NCI-H146 treated with DMSO at 0.1 percent for 48 hours (cell line): ENCODE results near the gene S100A5.
"Not testable (repeated sequence)": the region's sequence is repeated elsewhere in the genome, so short reads cannot be mapped to it uniquely, and the experiment has no call there.

Source experiments
- DNase-seq: peaks from one replicate; lab custom pipeline; 2025; ENCODE audit not compliant: unreplicated experiment; lab: John Stamatoyannopoulos, UW

The S100A5 gene

GRCh38 chr1:153567621-153568366 is 27.1 kb upstream of the S100A5 start:
- no peak for DNase-seq

GRCh38 chr1:153566414-153567371 is 26.0 kb upstream of the S100A5 start:
- no peak for DNase-seq

DNA sequence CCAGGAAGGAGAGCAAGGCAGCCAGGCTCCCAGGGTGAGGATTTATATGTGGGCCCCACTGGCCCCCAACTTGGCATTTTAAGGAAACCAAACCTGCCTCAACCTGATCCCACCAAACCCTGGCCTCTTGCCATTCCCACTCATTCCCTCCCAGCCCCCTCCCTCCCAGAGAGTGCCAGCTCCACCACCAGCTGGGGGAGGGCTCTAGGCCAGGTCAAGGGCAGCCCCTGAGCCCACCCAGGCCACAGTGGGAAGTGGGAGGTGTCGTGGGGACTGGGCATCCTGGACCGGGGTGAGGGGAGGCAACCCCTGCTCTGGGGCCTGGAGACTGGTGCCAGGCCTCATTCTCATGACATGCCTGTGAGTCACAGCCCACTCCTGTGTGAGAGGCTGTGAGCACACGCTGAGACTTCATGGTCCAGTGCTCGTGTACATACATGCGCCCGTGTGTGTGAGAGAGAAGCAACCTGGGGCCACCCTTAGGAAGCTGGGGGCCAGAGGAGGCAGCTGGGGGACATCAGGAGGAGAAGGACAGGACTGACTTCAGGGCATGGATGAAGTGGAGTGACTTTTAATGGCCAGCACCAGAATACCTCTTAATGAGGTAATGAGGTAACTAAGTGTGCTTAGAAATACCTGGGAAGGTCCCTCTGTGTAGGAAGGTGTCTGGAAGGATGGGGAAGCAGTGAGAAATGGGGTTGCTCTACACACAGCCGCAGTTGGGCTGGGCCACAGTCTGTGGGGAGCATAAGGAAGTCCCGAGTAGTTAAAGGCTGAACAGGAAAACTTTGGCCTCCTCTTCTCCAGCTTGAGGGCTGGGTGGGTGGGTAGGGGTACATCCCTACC is 25.0 kb upstream of the S100A5 start, which contains the start of gene S100A2:
Gene S100A2 (minus strand): TSS at position 316 of the 846 bp plus-strand sequence. CDS start 1,967 bp downstream, outside the sequence.
- no peak for DNase-seq

- no peak for DNase-seq
Observed at GRCh38 chr1:153563991-153564390, 23.3 kb upstream of the S100A5 start.

GRCh38 chr1:153563483-153563901 is 22.8 kb upstream of the S100A5 start:
- DNase-seq = no peak

- not testable (repeated sequence) for DNase-seq
Observed at GRCh38 chr1:153562021-153562420, 21.3 kb upstream of the S100A5 start.

- DNase-seq = no peak
Observed at GRCh38 chr1:153561466-153561985, 20.8 kb upstream of the S100A5 start.

DNA sequence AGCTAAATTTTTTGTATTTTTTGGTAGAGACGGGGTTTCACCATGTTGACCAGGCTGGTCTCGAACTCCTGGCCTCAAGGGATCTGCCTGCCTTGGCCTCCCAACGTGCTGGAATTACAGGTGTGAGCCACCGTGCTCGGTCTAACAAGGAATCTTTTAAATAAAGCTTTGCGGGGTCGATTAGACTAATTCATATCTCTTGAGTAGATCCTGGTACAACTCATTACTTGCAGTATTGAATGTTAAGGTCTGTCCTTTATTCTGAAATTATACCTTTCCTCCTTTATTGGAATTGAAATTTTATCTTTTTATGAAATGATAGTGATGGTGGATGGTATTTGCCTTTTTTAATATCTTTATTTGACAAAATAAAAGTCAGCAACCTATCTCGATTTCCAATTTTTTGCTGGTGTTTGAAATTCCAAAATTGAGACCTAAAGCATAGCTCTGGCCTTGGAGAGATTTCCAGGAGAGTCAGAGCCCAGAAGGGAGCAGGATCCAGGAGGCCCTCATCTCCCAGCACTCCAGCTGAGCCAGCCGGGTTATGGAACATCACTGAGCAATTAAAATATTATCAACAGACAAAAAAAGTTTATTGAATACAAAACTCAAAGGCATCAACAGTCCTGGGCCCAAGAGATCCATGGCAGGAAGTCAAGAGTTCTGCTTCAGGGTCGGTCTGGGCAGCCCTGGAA is 20.2 kb upstream of the S100A5 start:
- DNase-seq = no peak

DNA sequence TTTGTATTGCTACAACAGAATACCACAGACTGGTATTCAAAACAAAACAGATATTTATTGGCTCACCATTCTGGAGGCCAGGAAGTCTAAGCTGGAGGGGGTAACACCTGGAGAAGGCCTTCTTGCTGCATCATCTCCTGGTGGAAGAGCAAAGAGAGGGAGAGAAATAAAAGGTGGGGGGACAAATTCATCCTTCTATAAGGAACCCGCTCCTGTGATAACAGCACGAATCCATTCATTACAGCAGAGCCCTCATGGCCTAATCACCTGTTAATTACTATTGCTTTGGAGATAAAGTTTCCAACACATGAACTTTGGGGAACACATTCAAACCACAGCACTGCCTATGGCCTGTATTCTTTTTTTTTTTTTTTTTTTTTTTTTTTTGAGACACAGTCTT is 19.5 kb upstream of the S100A5 start:
- no peak for DNase-seq

DNA sequence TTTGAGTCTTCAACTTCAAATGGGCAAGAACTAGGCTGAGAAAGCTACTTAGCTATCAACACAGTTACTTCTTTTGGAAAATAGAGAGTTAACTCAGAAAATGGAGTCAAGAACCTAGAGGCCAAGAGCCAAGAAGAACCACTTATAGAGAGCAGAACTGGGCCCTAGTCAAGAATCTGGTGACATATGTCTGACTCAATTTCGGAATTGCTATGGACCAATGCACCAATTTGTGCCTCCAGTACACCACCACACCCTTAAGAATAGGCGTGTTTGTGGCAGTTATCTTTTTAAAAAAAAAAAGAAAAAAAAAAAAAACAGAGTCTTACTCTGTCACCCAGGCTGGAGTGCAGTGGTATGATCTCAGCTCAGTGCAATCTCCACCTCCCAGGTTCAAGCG is 17.1 kb upstream of the S100A5 start:
- DNase-seq = no peak

DNA sequence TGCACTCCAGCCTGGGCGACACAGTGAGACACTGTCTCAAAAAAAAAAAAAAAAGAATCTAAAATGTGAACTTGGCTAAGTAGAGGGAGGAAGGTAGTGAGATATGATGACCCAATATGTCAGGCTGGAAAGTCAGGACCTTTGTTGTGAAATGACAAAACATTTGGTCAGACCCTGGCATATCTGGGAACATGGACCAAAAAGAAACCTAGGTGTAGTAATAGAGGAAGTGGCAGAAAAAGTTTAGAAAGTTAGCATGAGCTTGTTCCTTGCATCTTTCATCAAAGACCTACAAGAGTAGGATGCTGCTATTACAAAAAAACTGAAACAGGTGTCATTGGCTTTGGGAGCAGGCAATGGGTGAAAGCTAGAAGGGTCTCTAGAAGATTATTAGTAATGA is 15.6 kb upstream of the S100A5 start:
- no peak for DNase-seq

- no peak for DNase-seq
Observed at GRCh38 chr1:153553830-153554541, 13.3 kb upstream of the S100A5 start.

GRCh38 chr1:153553096-153553495 is 12.4 kb upstream of the S100A5 start:
- DNase-seq = no peak

DNA sequence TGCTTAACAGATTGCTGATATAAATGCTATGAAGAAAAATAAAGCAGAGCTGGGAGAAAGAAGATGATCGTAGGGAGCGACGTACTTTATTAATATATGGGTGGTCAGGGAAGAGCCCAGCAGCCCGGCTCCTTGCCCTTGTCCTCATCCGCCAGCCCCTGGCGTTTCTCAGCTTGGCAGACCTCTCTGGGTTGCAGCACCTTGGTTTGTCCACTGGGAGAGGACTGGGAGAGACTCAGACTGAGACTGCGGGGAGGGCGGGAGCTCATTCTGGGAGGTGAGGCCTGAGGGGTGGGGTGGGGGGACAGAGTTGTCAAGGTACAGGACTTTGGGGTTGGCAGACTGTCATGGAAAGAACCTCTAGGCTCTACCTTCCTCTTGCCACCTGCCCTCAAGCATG is 11.6 kb upstream of the S100A5 start:
- DNase-seq = no peak

GRCh38 chr1:153550827-153551500 is 10.2 kb upstream of the S100A5 start:
- no peak for DNase-seq

DNA sequence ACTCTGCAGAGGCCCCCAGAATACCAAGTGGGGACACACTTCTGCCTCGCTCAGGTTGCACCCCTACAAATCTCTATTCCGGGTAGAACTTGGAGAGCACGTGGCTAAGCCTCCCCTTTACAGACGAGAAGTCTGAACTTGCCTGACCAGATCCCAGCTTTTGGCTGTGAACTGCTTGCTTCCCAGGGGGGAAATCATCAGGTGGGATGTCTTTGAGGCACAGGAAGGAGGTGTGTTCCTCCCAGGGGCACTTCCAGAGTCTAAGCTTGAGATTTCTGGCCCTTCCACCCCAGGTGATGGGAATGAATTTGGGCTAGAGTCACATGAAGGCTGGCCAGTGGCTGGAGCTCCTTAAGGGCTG is 9.6 kb upstream of the S100A5 start:
- no peak for DNase-seq

- DNase-seq = no peak
Observed at GRCh38 chr1:153549741-153550397, 9.1 kb upstream of the S100A5 start.
